Smooth muscle cell of the umbilical artery (primary cell): ENCODE measurements around the gene CCDC148. TPM values are rescaled to one million over a fixed set of nuclear protein-coding genes. Genes with fewer than 3 reads are reported as not detected.

Experiments used
- total RNA-seq: library from RNA; depleted of rRNA; stranded (reverse); fragments of >200 nt; gene quantifications from 2 replicates; pipeline ENCODE4 v1.2.3, GENCODE V29; 2014

Gene CCDC148
- 0.59 and 1.2 TPM in 2 replicates for total RNA-seq

GRCh38 chr2:158456309-158457066, at the start of gene CCDC148, which contains the start of gene PKP4:
TSS of gene CCDC148 (minus strand) at chr2:158456753. CDS start at chr2:158456439, 314 bp downstream.
TSS of gene PKP4 (plus strand) at chr2:158456952. CDS start at chr2:158533185, 76,233 bp downstream.

Other genes with a start within 250 kb of the CCDC148 start
- 20.8 and 39.7 TPM in 2 replicates for gene PKP4, start 199 bp upstream of the CCDC148 start, total RNA-seq